HepG2 (cell line): Measurements from ENCODE around the gene CLDN9. TPM values are rescaled to one million over a fixed set of nuclear protein-coding genes. Genes with fewer than 3 reads are reported as not detected.

ENCODE experiments used
- CHCHD3 ChIP-seq: sonication (generic); formaldehyde crosslinking; IDR thresholded peaks from 2 replicates; pipeline ENCODE4 v1.8.0; 2022; ENCODE audit warnings: mild to moderate bottlenecking, missing genetic modification reagents, moderate library complexity
- DNMT1 ChIP-seq: sonication (generic); formaldehyde crosslinking; IDR thresholded peaks from 2 replicates; pipeline ENCODE4 v1.5.1; 2020; ENCODE audit warnings: mild to moderate bottlenecking, missing genetic modification reagents
- ELF1 ChIP-seq: sonication (generic); formaldehyde crosslinking; IDR thresholded peaks from 2 replicates; pipeline ENCODE4 v1.4.0; 2020; ENCODE audit warnings: missing genetic modification reagents
- KLF13 ChIP-seq: sonication (generic); formaldehyde crosslinking; IDR thresholded peaks from 2 replicates; pipeline ENCODE4 v1.4.0; 2020; ENCODE audit warnings: mild to moderate bottlenecking, missing genetic modification reagents
- LRRFIP1 ChIP-seq: sonication (generic); formaldehyde crosslinking; conservative IDR thresholded peaks from 2 replicates; pipeline ENCODE4 v1.4.0; 2020; ENCODE audit warnings: missing genetic modification reagents
- MED1 ChIP-seq: sonication (generic); formaldehyde crosslinking; IDR thresholded peaks from 2 replicates; pipeline ENCODE4 v1.4.0; 2020; ENCODE audit warnings: missing genetic modification reagents
- MEF2D ChIP-seq: sonication (generic); formaldehyde crosslinking; IDR thresholded peaks from 2 replicates; pipeline ENCODE4 v1.5.1; 2020; ENCODE audit warnings: mild to moderate bottlenecking, missing genetic modification reagents
- NBN ChIP-seq: fragments of 450-650 bp; conservative IDR thresholded peaks from 2 replicates; pipeline ENCODE4 v1.6.1; 2017
- PHF5A ChIP-seq: IDR thresholded peaks from one replicate; pipeline ENCODE4 v1.6.1; 2018; ENCODE audit warnings: low read depth, missing genetic modification reagents; ENCODE audit not compliant: unreplicated experiment
- POLR2G ChIP-seq: fragments of 200-400 bp; formaldehyde crosslinking; IDR thresholded peaks from 2 replicates; pipeline ENCODE4 v1.6.1; 2018; ENCODE audit warnings: mild to moderate bottlenecking, low read depth, low read length, moderate library complexity
- RFXANK ChIP-seq: IDR thresholded peaks from 2 replicates; pipeline ENCODE4 v1.6.1; 2016
- SNRNP70 ChIP-seq: fragments of 200-400 bp; formaldehyde crosslinking; IDR thresholded peaks from 2 replicates; pipeline ENCODE4 v1.6.1; 2017; ENCODE audit warnings: mild to moderate bottlenecking, low read depth, low read length, moderate library complexity
- TIGD3 ChIP-seq: sonication (generic); formaldehyde crosslinking; IDR thresholded peaks from 2 replicates; pipeline ENCODE4 v1.5.1; 2020; ENCODE audit warnings: mild to moderate bottlenecking, missing genetic modification reagents, borderline replicate concordance
- ZNF337 ChIP-seq: sonication (generic); formaldehyde crosslinking; IDR thresholded peaks from 2 replicates; pipeline ENCODE4 v1.5.1; 2020; ENCODE audit warnings: missing genetic modification reagents, low read depth, mild to moderate bottlenecking, borderline replicate concordance
- ZNF441 ChIP-seq: sonication (generic); formaldehyde crosslinking; IDR thresholded peaks from 2 replicates; pipeline ENCODE4 v1.7.0; 2021; ENCODE audit warnings: missing genetic modification reagents, borderline replicate concordance
- ZNF580 ChIP-seq: IDR thresholded peaks from 2 replicates; pipeline ENCODE4 v1.6.1; 2016; ENCODE audit warnings: low read depth, borderline replicate concordance
- ZNF614 ChIP-seq: IDR thresholded peaks from 2 replicates; pipeline ENCODE4 v1.6.1; 2018; ENCODE audit warnings: missing biosample characterization, missing genetic modification reagents, inconsistent platforms, borderline replicate concordance
- polyA plus RNA-seq, 8 experiments: library from polyadenylated mRNA; depleted of rRNA in 3 of 8; stranded (reverse) in 7 of 8; unstranded in 1 of 8; fragments of >200 nt; fragmentation: Illumina TruSeq in 4 of 8; extraction: Trizol in 4 of 8; gene quantifications; 2 replicates each; pipeline versions ENCODE4 v1.2.1 to v1.2.3, GENCODE V29; 2011 to 2016; ENCODE audit warnings: low read depth in 4 of 8, missing spikeins in 1 of 8, mixed read lengths in 1 of 8; ENCODE audit not compliant: insufficient read depth in 1 of 8
- total RNA-seq, 5 experiments: library from RNA; depleted of rRNA; stranded (reverse); fragments of >200 nt; fragmentation: Illumina TruSeq; extraction: Trizol; gene quantifications; 2 replicates each; pipeline ENCODE4 v1.2.3, GENCODE V29; 2016; ENCODE audit warnings: low read depth in 1 of 5
- TF ChIP-seq, protein P1 (sequence below): sonication (generic); formaldehyde crosslinking; IDR thresholded peaks from 2 replicates; pipeline ENCODE4 v1.5.1; 2020; ENCODE audit warnings: mild to moderate bottlenecking, missing genetic modification reagents, moderate library complexity
- TF ChIP-seq, protein P2 (sequence below): sonication (generic); formaldehyde crosslinking; IDR thresholded peaks from 2 replicates; pipeline ENCODE4 v1.4.0; 2020; ENCODE audit warnings: missing genetic modification reagents

The CLDN9 gene
- total and polyA plus RNA-seq, 2 of the 13 experiments (the other 11 are each of a cell fraction or from before 2014, with no cell fraction given), result 0.15 to 0.26 TPM

- TF ChIP-seq, protein P1, sequence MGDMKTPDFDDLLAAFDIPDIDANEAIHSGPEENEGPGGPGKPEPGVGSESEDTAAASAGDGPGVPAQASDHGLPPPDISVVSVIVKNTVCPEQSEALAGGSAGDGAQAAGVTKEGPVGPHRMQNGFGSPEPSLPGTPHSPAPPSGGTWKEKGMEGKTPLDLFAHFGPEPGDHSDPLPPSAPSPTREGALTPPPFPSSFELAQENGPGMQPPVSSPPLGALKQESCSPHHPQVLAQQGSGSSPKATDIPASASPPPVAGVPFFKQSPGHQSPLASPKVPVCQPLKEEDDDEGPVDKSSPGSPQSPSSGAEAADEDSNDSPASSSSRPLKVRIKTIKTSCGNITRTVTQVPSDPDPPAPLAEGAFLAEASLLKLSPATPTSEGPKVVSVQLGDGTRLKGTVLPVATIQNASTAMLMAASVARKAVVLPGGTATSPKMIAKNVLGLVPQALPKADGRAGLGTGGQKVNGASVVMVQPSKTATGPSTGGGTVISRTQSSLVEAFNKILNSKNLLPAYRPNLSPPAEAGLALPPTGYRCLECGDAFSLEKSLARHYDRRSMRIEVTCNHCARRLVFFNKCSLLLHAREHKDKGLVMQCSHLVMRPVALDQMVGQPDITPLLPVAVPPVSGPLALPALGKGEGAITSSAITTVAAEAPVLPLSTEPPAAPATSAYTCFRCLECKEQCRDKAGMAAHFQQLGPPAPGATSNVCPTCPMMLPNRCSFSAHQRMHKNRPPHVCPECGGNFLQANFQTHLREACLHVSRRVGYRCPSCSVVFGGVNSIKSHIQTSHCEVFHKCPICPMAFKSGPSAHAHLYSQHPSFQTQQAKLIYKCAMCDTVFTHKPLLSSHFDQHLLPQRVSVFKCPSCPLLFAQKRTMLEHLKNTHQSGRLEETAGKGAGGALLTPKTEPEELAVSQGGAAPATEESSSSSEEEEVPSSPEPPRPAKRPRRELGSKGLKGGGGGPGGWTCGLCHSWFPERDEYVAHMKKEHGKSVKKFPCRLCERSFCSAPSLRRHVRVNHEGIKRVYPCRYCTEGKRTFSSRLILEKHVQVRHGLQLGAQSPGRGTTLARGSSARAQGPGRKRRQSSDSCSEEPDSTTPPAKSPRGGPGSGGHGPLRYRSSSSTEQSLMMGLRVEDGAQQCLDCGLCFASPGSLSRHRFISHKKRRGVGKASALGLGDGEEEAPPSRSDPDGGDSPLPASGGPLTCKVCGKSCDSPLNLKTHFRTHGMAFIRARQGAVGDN (CRISPR knock-in tag), result peak; percentile 77
- no peak for TF ChIP-seq ZNF441
- TF ChIP-seq PHF5A, result no peak
- no peak for TF ChIP-seq SNRNP70
- no peak for TF ChIP-seq ZNF614 (CRISPR knock-in tag)
- TF ChIP-seq MEF2D (CRISPR knock-in tag), result peak; percentile 94
- peak; percentile 89 for TF ChIP-seq MED1 (CRISPR knock-in tag)
- no peak for TF ChIP-seq LRRFIP1 (CRISPR knock-in tag)
- TF ChIP-seq DNMT1, result no peak
- no peak for TF ChIP-seq KLF13 (CRISPR knock-in tag)
- TF ChIP-seq NBN, result no peak
- no peak; the same call in 1 of the 2 replicates for TF ChIP-seq ZNF580 (CRISPR knock-in tag)
- TF ChIP-seq, protein P2, sequence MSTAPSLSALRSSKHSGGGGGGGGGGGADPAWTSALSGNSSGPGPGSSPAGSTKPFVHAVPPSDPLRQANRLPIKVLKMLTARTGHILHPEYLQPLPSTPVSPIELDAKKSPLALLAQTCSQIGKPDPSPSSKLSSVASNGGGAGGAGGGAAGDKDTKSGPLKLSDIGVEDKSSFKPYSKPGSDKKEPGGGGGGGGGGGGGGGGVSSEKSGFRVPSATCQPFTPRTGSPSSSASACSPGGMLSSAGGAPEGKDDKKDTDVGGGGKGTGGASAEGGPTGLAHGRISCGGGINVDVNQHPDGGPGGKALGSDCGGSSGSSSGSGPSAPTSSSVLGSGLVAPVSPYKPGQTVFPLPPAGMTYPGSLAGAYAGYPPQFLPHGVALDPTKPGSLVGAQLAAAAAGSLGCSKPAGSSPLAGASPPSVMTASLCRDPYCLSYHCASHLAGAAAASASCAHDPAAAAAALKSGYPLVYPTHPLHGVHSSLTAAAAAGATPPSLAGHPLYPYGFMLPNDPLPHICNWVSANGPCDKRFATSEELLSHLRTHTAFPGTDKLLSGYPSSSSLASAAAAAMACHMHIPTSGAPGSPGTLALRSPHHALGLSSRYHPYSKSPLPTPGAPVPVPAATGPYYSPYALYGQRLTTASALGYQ, result peak; percentile 73; the same call in 1 of the 2 replicates
- TF ChIP-seq RFXANK (CRISPR knock-in tag), result no peak
- peak; percentile 76 for TF ChIP-seq POLR2G
- TF ChIP-seq ZNF337 (CRISPR knock-in tag), result 0 out of 2 replicates have a peak, but pooled peaks have one; percentile 5
- no peak for TF ChIP-seq CHCHD3 (CRISPR knock-in tag)
- TF ChIP-seq ELF1, result no peak
- TF ChIP-seq TIGD3 (CRISPR knock-in tag), result no peak
Observed at GRCh38 chr16:3020604-3021448, 8.1 kb downstream of the CLDN9 start (continued).
